ENCODE data around the gene BMP5.

BMP5 gene

DNA sequence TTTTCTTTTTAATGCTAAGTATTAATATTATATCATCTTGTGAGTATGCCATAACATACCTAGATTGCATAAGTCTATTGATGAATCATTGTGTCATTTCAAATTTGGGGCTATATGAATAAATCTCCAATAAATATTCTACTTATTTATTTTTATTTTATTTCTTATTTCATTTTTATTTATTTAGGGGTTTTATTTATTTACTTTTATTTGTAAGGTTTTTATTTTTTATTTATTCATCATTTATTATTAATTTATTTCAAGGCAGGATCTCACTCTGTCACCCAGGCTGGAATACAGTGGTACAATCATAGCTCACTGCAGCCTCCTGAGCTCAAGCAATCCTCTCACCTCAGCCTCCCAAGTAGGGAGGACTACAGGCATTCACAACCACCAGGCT is 36.3 kb downstream of the BMP5 start:
- no peak overlapping the region for H4K8ac ChIP-seq (ENCODE audit: low read length)
- H3K27me3 ChIP-seq (ENCODE audit: control insufficient read depth in 1 of 2, insufficient read depth in 1 of 2, low read length in 2 of 2) = no peaks in the 10 kb centered on the region
- no peak overlapping the region for H3K4me2 ChIP-seq (ENCODE audit: low read length, poor library complexity, severe bottlenecking)
- no peak overlapping the region for H2AFZ ChIP-seq (ENCODE audit: low read depth, low read length)
- H3K23ac ChIP-seq (ENCODE audit: low read length in 2 of 2) = no peak overlapping the region
- H3K79me1 ChIP-seq (replicated peaks; ENCODE audit: low read length, poor library complexity, severe bottlenecking) = no peaks in the 10 kb centered on the region
- H3K9ac ChIP-seq (ENCODE audit: low read length) = no peak overlapping the region
- DNase-seq = no peak
- no peak overlapping the region for H3K4ac ChIP-seq (ENCODE audit: low read depth in 1 of 2, low read length in 2 of 2)
- H2BK5ac ChIP-seq (ENCODE audit: low read depth, low read length, poor library complexity, severe bottlenecking) = no peak overlapping the region
- no peak overlapping the region for H3K14ac ChIP-seq (ENCODE audit: low read length in 2 of 2)
- no peak overlapping the region for H3K18ac ChIP-seq (ENCODE audit: low read depth in 1 of 2, low read length in 2 of 2)
- no peak overlapping the region for H3K27ac ChIP-seq (ENCODE audit: low read length, poor library complexity, severe bottlenecking)
- no peak overlapping the region for H2BK12ac ChIP-seq (ENCODE audit: low read length in 2 of 2)
- H3K9me3 ChIP-seq (ENCODE audit: control insufficient read depth, low read length) = no peaks in the 10 kb centered on the region
- H3K36me3 ChIP-seq (ENCODE audit: control insufficient read depth in 1 of 2, insufficient read depth in 2 of 2, low read depth in 1 of 2, low read length in 2 of 2) = no peaks in the 10 kb centered on the region
- no peak overlapping the region for H2BK15ac ChIP-seq (ENCODE audit: low read depth, poor library complexity, severe bottlenecking)
- no peak overlapping the region for H2BK120ac ChIP-seq (ENCODE audit: low read depth, low read length)
- no peak overlapping the region for H4K91ac ChIP-seq (ENCODE audit: low read length)
- H2AK5ac ChIP-seq (ENCODE audit: low read length, severe bottlenecking) = no peak overlapping the region
- H3K4me1 ChIP-seq (ENCODE audit: control insufficient read depth, insufficient read depth, low read depth, low read length) = no peaks in the 10 kb centered on the region
- no peak overlapping the region for H3K4me3 ChIP-seq (ENCODE audit: insufficient read depth in 1 of 2, low read depth in 1 of 2, low read length in 2 of 2)

GRCh38 chr6:55836945-55837344 is 38.4 kb downstream of the BMP5 start:
- Histone ChIP-seq H3K27me3 (ENCODE audit: control insufficient read depth in 1 of 2, insufficient read depth in 1 of 2, low read length in 2 of 2) (no peaks in the 10 kb centered on the region), H3K14ac (ENCODE audit: low read length in 2 of 2) (no peak overlapping the region), H2AFZ (ENCODE audit: low read depth, low read length) (no peak overlapping the region), H3K4me2 (ENCODE audit: low read length, poor library complexity, severe bottlenecking) (no peak overlapping the region), H2BK15ac (ENCODE audit: low read depth, poor library complexity, severe bottlenecking) (no peak overlapping the region), H3K4ac (ENCODE audit: low read depth in 1 of 2, low read length in 2 of 2) (no peak overlapping the region), H3K4me3 (ENCODE audit: insufficient read depth in 1 of 2, low read depth in 1 of 2, low read length in 2 of 2) (no peak overlapping the region), H3K36me3 (ENCODE audit: control insufficient read depth in 1 of 2, insufficient read depth in 2 of 2, low read depth in 1 of 2, low read length in 2 of 2) (no peaks in the 10 kb centered on the region), H3K79me1 (replicated peaks; ENCODE audit: low read length, poor library complexity, severe bottlenecking) (no peaks in the 10 kb centered on the region), H4K8ac (ENCODE audit: low read length) (no peak overlapping the region), H3K27ac (ENCODE audit: low read length, poor library complexity, severe bottlenecking) (no peak overlapping the region), H3K4me1 (ENCODE audit: control insufficient read depth, insufficient read depth, low read depth, low read length) (no peaks in the 10 kb centered on the region), H3K23ac (ENCODE audit: low read length in 2 of 2) (no peak overlapping the region), H2AK5ac (ENCODE audit: low read length, severe bottlenecking) (no peak overlapping the region), H3K9me3 (ENCODE audit: control insufficient read depth, low read length) (no peaks in the 10 kb centered on the region), H2BK12ac (ENCODE audit: low read length in 2 of 2) (no peak overlapping the region), H2BK5ac (ENCODE audit: low read depth, low read length, poor library complexity, severe bottlenecking) (no peak overlapping the region), H4K91ac (ENCODE audit: low read length) (no peak overlapping the region), H2BK120ac (ENCODE audit: low read depth, low read length) (no peak overlapping the region), H3K9ac (ENCODE audit: low read length) (peak overlapping the region; percentile 53), H3K18ac (ENCODE audit: low read depth in 1 of 2, low read length in 2 of 2) (no peak overlapping the region)
- DNase-seq = no peak
- no CpG with 5 or more reads among the region's 4 CpGs for whole genome bisulfite sequencing

DNA sequence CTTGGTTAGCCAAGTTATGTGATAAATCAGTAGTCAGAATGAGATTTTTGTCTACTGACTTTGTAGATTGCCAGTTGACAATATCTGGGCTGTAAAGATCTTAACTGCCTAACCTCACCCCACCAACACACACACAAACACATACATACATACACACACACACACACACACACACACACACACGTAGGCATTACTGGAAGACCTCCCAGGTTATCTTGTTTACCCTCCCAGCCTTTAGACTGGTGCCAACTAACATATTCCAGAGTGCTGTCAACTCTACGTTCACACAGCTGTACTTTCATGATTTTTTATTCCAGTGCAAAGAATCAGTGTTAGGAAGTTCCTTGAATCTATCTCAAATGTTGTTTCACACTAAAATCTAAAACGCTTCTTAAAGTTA is 38.9 kb downstream of the BMP5 start:
- H3K79me1 ChIP-seq (replicated peaks; ENCODE audit: low read length, poor library complexity, severe bottlenecking) = no peaks in the 10 kb centered on the region
- no peak overlapping the region for H3K14ac ChIP-seq (ENCODE audit: low read length in 2 of 2)
- no peaks in the 10 kb centered on the region for H3K27me3 ChIP-seq (ENCODE audit: control insufficient read depth in 1 of 2, insufficient read depth in 1 of 2, low read length in 2 of 2)
- H2AFZ ChIP-seq (ENCODE audit: low read depth, low read length) = no peak overlapping the region
- H3K9ac ChIP-seq (ENCODE audit: low read length) = peak overlapping the region; percentile 53
- H3K9me3 ChIP-seq (ENCODE audit: control insufficient read depth, low read length) = no peaks in the 10 kb centered on the region
- H2BK5ac ChIP-seq (ENCODE audit: low read depth, low read length, poor library complexity, severe bottlenecking) = no peak overlapping the region
- no peak overlapping the region for H3K4me2 ChIP-seq (ENCODE audit: low read length, poor library complexity, severe bottlenecking)
- no peak overlapping the region for H3K4ac ChIP-seq (ENCODE audit: low read depth in 1 of 2, low read length in 2 of 2)
- no peak overlapping the region for H3K27ac ChIP-seq (ENCODE audit: low read length, poor library complexity, severe bottlenecking)
- H3K18ac ChIP-seq (ENCODE audit: low read depth in 1 of 2, low read length in 2 of 2) = no peak overlapping the region
- H3K4me3 ChIP-seq (ENCODE audit: insufficient read depth in 1 of 2, low read depth in 1 of 2, low read length in 2 of 2) = no peak overlapping the region
- no peak for DNase-seq
- peak overlapping the region in 1 of 2 experiments; percentile 72 for H3K23ac ChIP-seq (ENCODE audit: low read length in 2 of 2)
- H4K91ac ChIP-seq (ENCODE audit: low read length) = no peak overlapping the region
- H4K8ac ChIP-seq (ENCODE audit: low read length) = no peak overlapping the region
- H2BK15ac ChIP-seq (ENCODE audit: low read depth, poor library complexity, severe bottlenecking) = no peak overlapping the region
- H2AK5ac ChIP-seq (ENCODE audit: low read length, severe bottlenecking) = no peak overlapping the region
- no peaks in the 10 kb centered on the region for H3K36me3 ChIP-seq (ENCODE audit: control insufficient read depth in 1 of 2, insufficient read depth in 2 of 2, low read depth in 1 of 2, low read length in 2 of 2)
- WGBS = 40% methylated on average over 1 of the region's 3 CpGs
- H3K4me1 ChIP-seq (ENCODE audit: control insufficient read depth, insufficient read depth, low read depth, low read length) = no peaks in the 10 kb centered on the region
- no peak overlapping the region for H2BK120ac ChIP-seq (ENCODE audit: low read depth, low read length)
- H2BK12ac ChIP-seq (ENCODE audit: low read length in 2 of 2) = peak overlapping the region in 1 of 2 experiments; percentile 84

- no peak overlapping the region for H3K4me2 ChIP-seq (ENCODE audit: low read length, poor library complexity, severe bottlenecking)
- no peak for DNase-seq
- no peak overlapping the region for H4K8ac ChIP-seq (ENCODE audit: low read length)
- H3K4ac ChIP-seq (ENCODE audit: low read depth in 1 of 2, low read length in 2 of 2) = no peak overlapping the region
- 100% methylated on average over 1 of the region's 1 CpG for WGBS
- no peaks in the 10 kb centered on the region for H3K9me3 ChIP-seq (ENCODE audit: control insufficient read depth, low read length)
- no peak overlapping the region for H2AFZ ChIP-seq (ENCODE audit: low read depth, low read length)
- no peak overlapping the region for H2BK5ac ChIP-seq (ENCODE audit: low read depth, low read length, poor library complexity, severe bottlenecking)
- H3K18ac ChIP-seq (ENCODE audit: low read depth in 1 of 2, low read length in 2 of 2) = no peak overlapping the region
- H2BK120ac ChIP-seq (ENCODE audit: low read depth, low read length) = no peak overlapping the region
- no peaks in the 10 kb centered on the region for H3K4me1 ChIP-seq (ENCODE audit: control insufficient read depth, insufficient read depth, low read depth, low read length)
- no peak overlapping the region for H3K23ac ChIP-seq (ENCODE audit: low read length in 2 of 2)
- H3K14ac ChIP-seq (ENCODE audit: low read length in 2 of 2) = no peak overlapping the region
- no peak overlapping the region for H3K4me3 ChIP-seq (ENCODE audit: insufficient read depth in 1 of 2, low read depth in 1 of 2, low read length in 2 of 2)
- H3K36me3 ChIP-seq (ENCODE audit: control insufficient read depth in 1 of 2, insufficient read depth in 2 of 2, low read depth in 1 of 2, low read length in 2 of 2) = no peaks in the 10 kb centered on the region
- H2BK15ac ChIP-seq (ENCODE audit: low read depth, poor library complexity, severe bottlenecking) = no peak overlapping the region
- no peak overlapping the region for H2BK12ac ChIP-seq (ENCODE audit: low read length in 2 of 2)
- H3K27me3 ChIP-seq (ENCODE audit: control insufficient read depth in 1 of 2, insufficient read depth in 1 of 2, low read length in 2 of 2) = no peaks in the 10 kb centered on the region
- no peaks in the 10 kb centered on the region for H3K79me1 ChIP-seq (replicated peaks; ENCODE audit: low read length, poor library complexity, severe bottlenecking)
- H4K91ac ChIP-seq (ENCODE audit: low read length) = no peak overlapping the region
- no peak overlapping the region for H3K9ac ChIP-seq (ENCODE audit: low read length)
- no peak overlapping the region for H2AK5ac ChIP-seq (ENCODE audit: low read length, severe bottlenecking)
- no peak overlapping the region for H3K27ac ChIP-seq (ENCODE audit: low read length, poor library complexity, severe bottlenecking)
Observed at GRCh38 chr6:55835220-55835619, 40.2 kb downstream of the BMP5 start.
